Thymus (tissue), 11 donors: ENCODE data around the gene SRPRB. TPM values are rescaled to one million over a fixed set of nuclear protein-coding genes. Genes with fewer than 3 reads are reported as not detected.

ENCODE experiments used
- DNase-seq, 9 donors: peaks; one replicate each; pipeline ENCODE4 v3.0.0-alpha.2; 2013; ENCODE audit warnings: low spot score in 9 of 9, low read depth in 6 of 9, missing footprints in 1 of 9
- H3K27ac ChIP-seq, 2 donors: one replicate each; pipeline ENCODE4 v1.5.1; 2013; ENCODE audit warnings: control low read depth in 1 of 2, low read depth in 1 of 2, low read length in 1 of 2, mild to moderate bottlenecking in 1 of 2, moderate library complexity in 1 of 2
- H3K27me3 ChIP-seq, 2 donors: one replicate each; pipeline ENCODE4 v1.5.1; 2013; ENCODE audit warnings: low read length in 1 of 2; ENCODE audit not compliant: control insufficient read depth in 2 of 2, insufficient read depth in 1 of 2
- H3K36me3 ChIP-seq, 2 donors: one replicate each; pipeline ENCODE4 v1.5.1; 2013; ENCODE audit warnings: low read length in 1 of 2, mild to moderate bottlenecking in 1 of 2, moderate library complexity in 1 of 2; ENCODE audit not compliant: control insufficient read depth in 2 of 2, insufficient read depth in 2 of 2
- H3K4me1 ChIP-seq, 2 donors: one replicate each; pipeline ENCODE4 v1.5.1; 2013; ENCODE audit warnings: low read length in 2 of 2; ENCODE audit not compliant: control insufficient read depth in 2 of 2, insufficient read depth in 2 of 2
- H3K4me3 ChIP-seq, 2 donors: one replicate each; pipeline ENCODE4 v1.5.1; 2013; ENCODE audit warnings: low read length in 2 of 2, control low read depth in 1 of 2, mild to moderate bottlenecking in 1 of 2
- H3K9me3 ChIP-seq, 2 donors: one replicate each; pipeline ENCODE4 v1.5.1; 2013; ENCODE audit warnings: low read length in 1 of 2, mild to moderate bottlenecking in 1 of 2; ENCODE audit not compliant: control insufficient read depth in 2 of 2, insufficient read depth in 1 of 2
- WGBS: extraction: QIAGEN DNeasy Blood & Tissue Kit; methylation state at CpG from one replicate; pipeline ENCODE4 v1.1.7; 2013; 5-methylcytosine and 5-hydroxymethylcytosine counted together
- polyA plus RNA-seq: library from polyadenylated mRNA; stranded (reverse); fragments of 200-250 nt; gene quantifications from one replicate; pipeline ENCODE4 v1.2.3, GENCODE V29; 2013
- total RNA-seq: library from RNA; stranded (reverse); fragments of 120-200 nt; gene quantifications from one replicate; pipeline ENCODE4 v1.2.4, GENCODE V29; 2013
- donor health status: healthy.

The SRPRB gene
- total and polyA plus RNA-seq, 2 donors: 17.7 to 28.0 TPM

- no peak overlapping the region for H3K27ac ChIP-seq
- H3K27me3 ChIP-seq: peaks cover 0 to 3% of the 10 kb centered on the region in 2 donors
- H3K4me1 ChIP-seq: no peaks in the 10 kb centered on the region
- DNase-seq: no peak
- H3K9me3 ChIP-seq: no peaks in the 10 kb centered on the region
- no peak overlapping the region for H3K4me3 ChIP-seq
- H3K36me3 ChIP-seq: no peaks in the 10 kb centered on the region
- WGBS: 95% methylated on average over 6 of the region's 6 CpGs
Observed at GRCh38 chr3:133761605-133762484, 43.8 kb upstream of the SRPRB start.

- no peak for DNase-seq
- H3K9me3 ChIP-seq: no peaks in the 10 kb centered on the region
- H3K36me3 ChIP-seq: no peaks in the 10 kb centered on the region
- no peaks in the 10 kb centered on the region for H3K4me1 ChIP-seq
- 97% methylated on average over 3 of the region's 3 CpGs for WGBS
- no peaks in the 10 kb centered on the region for H3K27me3 ChIP-seq
- no peak overlapping the region for H3K27ac ChIP-seq
- no peak overlapping the region for H3K4me3 ChIP-seq
Observed at GRCh38 chr3:133762539-133762938, 43.1 kb upstream of the SRPRB start.

GRCh38 chr3:133763797-133764683 lies 41.6 kb upstream of the SRPRB start:
- Histone ChIP-seq H3K27me3 (no peaks in the 10 kb centered on the region), H3K4me1 (no peaks in the 10 kb centered on the region), H3K4me3 (no peak overlapping the region), H3K9me3 (no peaks in the 10 kb centered on the region), H3K36me3 (no peaks in the 10 kb centered on the region), H3K27ac (no peak overlapping the region)
- DNase-seq: no peak
- WGBS: 90% methylated on average over 6 of the region's 6 CpGs

GRCh38 chr3:133765256-133765655 lies 40.4 kb upstream of the SRPRB start:
- no peak overlapping the region for H3K27ac ChIP-seq
- H3K9me3 ChIP-seq: no peaks in the 10 kb centered on the region
- no peaks in the 10 kb centered on the region for H3K36me3 ChIP-seq
- no peaks in the 10 kb centered on the region for H3K27me3 ChIP-seq
- H3K4me3 ChIP-seq: no peak overlapping the region
- no peak for DNase-seq
- no peaks in the 10 kb centered on the region for H3K4me1 ChIP-seq

GRCh38 chr3:133767607-133768006 lies 38.0 kb upstream of the SRPRB start:
- no peak for DNase-seq
- no peaks in the 10 kb centered on the region for H3K27me3 ChIP-seq
- no peaks in the 10 kb centered on the region for H3K4me1 ChIP-seq
- H3K27ac ChIP-seq: no peak overlapping the region
- no peak overlapping the region for H3K4me3 ChIP-seq
- 96% methylated on average over 1 of the region's 1 CpG for WGBS
- H3K36me3 ChIP-seq: no peaks in the 10 kb centered on the region
- no peaks in the 10 kb centered on the region for H3K9me3 ChIP-seq

- DNase-seq: no peak
- Histone ChIP-seq H3K27ac (no peak overlapping the region), H3K4me1 (no peaks in the 10 kb centered on the region), H3K36me3 (no peaks in the 10 kb centered on the region), H3K9me3 (no peaks in the 10 kb centered on the region), H3K4me3 (no peak overlapping the region), H3K27me3 (no peaks in the 10 kb centered on the region)
- WGBS: 96% methylated on average over 3 of the region's 3 CpGs
Observed at GRCh38 chr3:133769536-133769935, 36.1 kb upstream of the SRPRB start.

GRCh38 chr3:133773732-133774131 lies 31.9 kb upstream of the SRPRB start:
- H3K27ac ChIP-seq: no peak overlapping the region
- 97% methylated on average over 3 of the region's 3 CpGs for WGBS
- no peaks in the 10 kb centered on the region for H3K36me3 ChIP-seq
- no peak overlapping the region for H3K4me3 ChIP-seq
- no peaks in the 10 kb centered on the region for H3K9me3 ChIP-seq
- DNase-seq: no peak
- H3K4me1 ChIP-seq: no peaks in the 10 kb centered on the region
- H3K27me3 ChIP-seq: peaks cover 0 to 2% of the 10 kb centered on the region in 2 donors

GRCh38 chr3:133775309-133775708 lies 30.3 kb upstream of the SRPRB start:
- Histone ChIP-seq H3K36me3 (no peaks in the 10 kb centered on the region), H3K27me3 (peaks cover 0 to 2% of the 10 kb centered on the region in 2 donors), H3K27ac (no peak overlapping the region), H3K4me1 (no peaks in the 10 kb centered on the region), H3K9me3 (no peaks in the 10 kb centered on the region), H3K4me3 (no peak overlapping the region)
- DNase-seq: no peak
- WGBS: 97% methylated on average over 9 of the region's 9 CpGs

- Histone ChIP-seq H3K27me3 (peaks cover 0 to 3% of the 10 kb centered on the region in 2 donors), H3K27ac (no peak overlapping the region), H3K36me3 (no peaks in the 10 kb centered on the region), H3K9me3 (no peaks in the 10 kb centered on the region), H3K4me3 (no peak overlapping the region), H3K4me1 (no peaks in the 10 kb centered on the region)
- 97% methylated on average over 5 of the region's 5 CpGs for WGBS
- DNase-seq: no peak
Observed at GRCh38 chr3:133775835-133776234, 29.8 kb upstream of the SRPRB start.
